Esophagus muscularis mucosa (tissue), 4 donors: ENCODE results near the gene YES1. TPM values are rescaled to one million over a fixed set of nuclear protein-coding genes. Genes with fewer than 3 reads are reported as not detected.

Experiments
- DNase-seq: peaks from one replicate; pipeline ENCODE4 v3.0.0-alpha.2; 2017; ENCODE audit errors: extremely low spot score
- H3K27ac ChIP-seq, 4 donors: fragments of 200-600 bp; sonication (generic); replicated peaks in 1 of 4; 1 replicate in 3 of 4; 2 replicates in 1 of 4; pipeline ENCODE4 v1.5.1; 2016 to 2019; ENCODE audit warnings: mild to moderate bottlenecking in 1 of 4
- H3K27me3 ChIP-seq, 4 donors: fragments of 200-600 bp; sonication (generic); one replicate each; pipeline versions ENCODE4 v1.5.1 to v1.6.0; 2016 to 2019
- H3K36me3 ChIP-seq, 4 donors: fragments of 200-600 bp; sonication (generic); one replicate each; pipeline ENCODE4 v1.5.1; 2016 to 2019
- H3K4me1 ChIP-seq, 4 donors: fragments of 200-600 bp; sonication (generic); one replicate each; pipeline ENCODE4 v1.5.1; 2016 to 2019
- H3K4me3 ChIP-seq, 4 donors: fragments of 200-600 bp; sonication (generic); 1 replicate in 2 of 4; 2 replicates in 2 of 4; pipeline ENCODE4 v1.5.1; 2016 to 2019; ENCODE audit warnings: mild to moderate bottlenecking in 4 of 4, moderate library complexity in 1 of 4
- H3K9me3 ChIP-seq, 4 donors: fragments of 200-600 bp; sonication (generic); 1 replicate in 3 of 4; 2 replicates in 1 of 4; pipeline ENCODE4 v1.5.1; 2016 to 2019
- CTCF ChIP-seq, 3 experiments: fragments of 200-600 bp in 2 of 3; fragments of 450-650 bp in 1 of 3; sonication (generic) in 2 of 3; IDR thresholded peaks; one replicate each; pipeline ENCODE4 v1.5.1; 2017 to 2019; ENCODE audit warnings: antibody characterized with exemption in 3 of 3, mild to moderate bottlenecking in 2 of 3, moderate library complexity in 1 of 3
- EP300 ChIP-seq: sonication (generic); formaldehyde crosslinking; IDR thresholded peaks from one replicate; pipeline ENCODE4 v1.6.1; 2017; ENCODE audit warnings: antibody characterized with exemption
- POLR2A ChIP-seq: fragments of 450-650 bp; IDR thresholded peaks from one replicate; pipeline ENCODE4 v1.6.1; 2017; ENCODE audit warnings: antibody characterized with exemption, moderate library complexity, mild to moderate bottlenecking, low read depth
- POLR2AphosphoS5 ChIP-seq, 2 donors: sonication (generic); formaldehyde crosslinking; IDR thresholded peaks; one replicate each; pipeline ENCODE4 v1.6.1; 2017; ENCODE audit warnings: antibody characterized with exemption in 2 of 2
- WGBS: methylation state at CpG from one replicate; pipeline ENCODE4 v1.1.5; 2018; 5-methylcytosine and 5-hydroxymethylcytosine counted together
- intact Hi-C: fragments of 100-400 bp; cut with DNase I; formaldehyde crosslinking; loops from one replicate; pipeline ENCODE4 v1.15.1; 2023
- total RNA-seq, 4 donors: library from RNA; depleted of rRNA; stranded (reverse); fragments of >200 nt; gene quantifications; one replicate each; pipeline versions ENCODE4 v1.1.0 to v1.2.1, GENCODE V29; 2016

Gene YES1
- total RNA-seq, 4 donors from 2014 or later, result 94.6 to 143 (median 116) TPM

- DNase-seq, result no peak
- TF ChIP-seq CTCF (IDR thresholded peaks at IDR 0.05), result no peak
- no peak for TF ChIP-seq POLR2AphosphoS5 (IDR thresholded peaks at IDR 0.05)
- no peak for TF ChIP-seq EP300
- no peak for TF ChIP-seq POLR2A
- intact Hi-C loops, result no loop called here
- H3K4me3 ChIP-seq, result no peak overlapping the region
- H3K36me3 ChIP-seq, result no peaks in the 10 kb centered on the region
- H3K27me3 ChIP-seq, result no peaks in the 10 kb centered on the region
- 86% methylated on average over 4 of the region's 4 CpGs for WGBS
- H3K27ac ChIP-seq, result peak overlapping the region in 1 of 4 donors; percentile 14
- H3K9me3 ChIP-seq, result no peaks in the 10 kb centered on the region
- peaks cover 15 to 21% (median 19%) of the 10 kb centered on the region in 4 donors for H3K4me1 ChIP-seq
Measured at GRCh38 chr18:814300-815084, 2.5 kb upstream of the YES1 start.

GRCh38 chr18:813172-814071 lies 1.4 kb upstream of the YES1 start:
- Histone ChIP-seq H3K9me3 (no peaks in the 10 kb centered on the region), H3K36me3 (no peaks in the 10 kb centered on the region), H3K27ac (peak overlapping the region; percentile 93 to 96 (median 94)), H3K4me3 (peak overlapping the region; percentile 73 to 97 (median 94)), H3K27me3 (no peaks in the 10 kb centered on the region), H3K4me1 (peaks cover 15 to 32% (median 26%) of the 10 kb centered on the region in 4 donors)
- 42% methylated on average over 18 of the region's 18 CpGs for WGBS
- DNase-seq, result no peak
- TF ChIP-seq POLR2AphosphoS5 (IDR thresholded peaks at IDR 0.05) (no peak), EP300 (no peak), CTCF (IDR thresholded peaks at IDR 0.05) (no peak), POLR2A (no peak)
- intact Hi-C loops, result no loop called here

DNA sequence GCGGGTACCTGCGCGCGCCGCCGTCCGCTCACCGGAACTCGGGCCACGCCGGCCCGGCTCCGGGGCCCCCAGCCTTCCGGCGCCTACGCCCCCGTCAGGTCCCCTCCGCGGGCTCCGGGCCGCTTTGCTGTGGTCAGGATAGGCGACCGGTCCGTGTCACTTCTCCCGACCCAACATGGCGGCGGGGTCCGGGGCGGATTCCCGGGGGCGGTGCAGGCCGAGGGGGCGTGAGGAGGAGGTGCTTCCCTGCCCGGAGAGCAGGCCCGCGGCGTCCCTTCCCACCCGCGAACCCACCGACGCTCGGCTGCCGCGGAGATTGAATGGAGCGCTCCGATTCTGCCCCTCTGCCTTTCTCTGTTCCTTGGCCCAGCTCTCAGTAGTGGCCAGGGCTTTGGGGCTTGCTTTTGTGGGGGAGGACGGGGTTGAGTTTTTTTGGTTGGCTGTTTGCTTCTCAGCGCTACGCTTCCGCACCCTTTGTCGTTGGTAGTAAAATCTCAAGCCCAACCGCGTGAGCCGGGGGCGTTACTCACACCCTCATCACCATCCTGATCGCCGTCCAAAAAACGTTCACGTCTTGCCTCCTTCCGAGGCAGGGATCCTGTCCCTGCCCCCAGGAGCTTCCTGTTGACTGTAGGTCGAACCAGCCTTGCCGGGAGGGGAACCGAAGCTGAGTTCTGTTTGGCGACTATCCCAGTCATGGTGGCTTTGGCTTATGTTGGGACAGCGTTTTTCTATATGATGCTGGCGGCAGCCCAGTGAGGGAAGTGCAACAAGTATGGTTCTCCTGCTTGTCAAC lies 532 bp upstream of the YES1 start:
- TF ChIP-seq POLR2A (no peak), POLR2AphosphoS5 (IDR thresholded peaks at IDR 0.05) (peak; percentile 66 to 78)
- Histone ChIP-seq H3K27ac (peak overlapping the region; percentile 93 to 96 (median 94)), H3K4me1 (peaks cover 21 to 40% (median 35%) of the 10 kb centered on the region in 4 donors), H3K9me3 (no peaks in the 10 kb centered on the region), H3K4me3 (peak overlapping the region; percentile 73 to 97 (median 94)), H3K36me3 (no peaks in the 10 kb centered on the region), H3K27me3 (no peaks in the 10 kb centered on the region)
- intact Hi-C loops, result no loop called here
- WGBS, result 2% methylated on average over 7 of the region's 66 CpGs
- peak; percentile 94 for DNase-seq

GRCh38 chr18:811182-811891 lies 705 bp downstream of the YES1 start:
- DNase-seq, result no peak
- peaks cover 24 to 53% (median 47%) of the 10 kb centered on the region in 4 donors for H3K4me1 ChIP-seq
- WGBS, result under 1% methylated on average over 21 of the region's 30 CpGs

More at GRCh38 chr18:811182-811891, 705 bp downstream of the YES1 start:
- no peak for TF ChIP-seq POLR2A
- TF ChIP-seq CTCF (IDR thresholded peaks at IDR 0.05), result no peak
- TF ChIP-seq EP300, result no peak
- no peak for TF ChIP-seq POLR2AphosphoS5 (IDR thresholded peaks at IDR 0.05)
- no peaks in the 10 kb centered on the region for H3K27me3 ChIP-seq
- H3K36me3 ChIP-seq, result no peaks in the 10 kb centered on the region
- peak overlapping the region; percentile 93 to 96 (median 94) for H3K27ac ChIP-seq
- intact Hi-C loops, result no loop called here
- H3K4me3 ChIP-seq, result peak overlapping the region; percentile 73 to 97 (median 94)
- H3K9me3 ChIP-seq, result no peaks in the 10 kb centered on the region
